GM12891 (cell line): ENCODE measurements around the gene DNER. TPM values are rescaled to one million over a fixed set of nuclear protein-coding genes. Genes with fewer than 3 reads are reported as not detected.
"Not testable (repeated sequence)": the region's sequence is repeated elsewhere in the genome, so short reads cannot be mapped to it uniquely, and the experiment has no call there.

Source experiments
- DNase-seq: peaks from one replicate; pipeline ENCODE4 v3.0.0; 2011; ENCODE audit warnings: low spot score; ENCODE audit not compliant: insufficient read length
- FAIRE-seq: peaks from 2 replicates; lab custom pipeline; 2011; peaks lifted over from hg19 to GRCh38; lab: Jason Lieb, UNC
- PAX5 ChIP-seq: IDR thresholded peaks from 2 replicates; pipeline ENCODE4 v1.6.1; 2011; ENCODE audit warnings: low read length, moderate library complexity, mild to moderate bottlenecking; ENCODE audit not compliant: insufficient read depth, severe bottlenecking
- POLR2A ChIP-seq: IDR thresholded peaks from 2 replicates; pipeline ENCODE4 v1.6.1; 2011; ENCODE audit warnings: low read depth, low read length, control low read depth
- POLR2AphosphoS5 ChIP-seq: IDR thresholded peaks from 2 replicates; pipeline ENCODE4 v1.6.1; 2011; ENCODE audit warnings: low read depth, low read length, control low read depth
- POU2F2 ChIP-seq: IDR thresholded peaks from 2 replicates; pipeline ENCODE4 v1.6.1; 2011; ENCODE audit warnings: low read depth, mild to moderate bottlenecking, control low read depth, low read length, moderate library complexity
- SPI1 ChIP-seq: IDR thresholded peaks from 2 replicates; pipeline ENCODE4 v1.6.1; 2011; ENCODE audit warnings: low read depth, low read length, control low read depth
- TAF1 ChIP-seq: IDR thresholded peaks from 2 replicates; pipeline ENCODE4 v1.6.1; 2011; ENCODE audit warnings: low read depth, low read length, control low read depth
- polyA plus RNA-seq: library from polyadenylated mRNA; unstranded; fragments of >200 nt; gene quantifications from one replicate; pipeline ENCODE4 v1.2.1, GENCODE V29; 2012; ENCODE audit warnings: low read depth, missing spikeins, inconsistent platforms; ENCODE audit not compliant: missing spikeins

The DNER gene, protein sequence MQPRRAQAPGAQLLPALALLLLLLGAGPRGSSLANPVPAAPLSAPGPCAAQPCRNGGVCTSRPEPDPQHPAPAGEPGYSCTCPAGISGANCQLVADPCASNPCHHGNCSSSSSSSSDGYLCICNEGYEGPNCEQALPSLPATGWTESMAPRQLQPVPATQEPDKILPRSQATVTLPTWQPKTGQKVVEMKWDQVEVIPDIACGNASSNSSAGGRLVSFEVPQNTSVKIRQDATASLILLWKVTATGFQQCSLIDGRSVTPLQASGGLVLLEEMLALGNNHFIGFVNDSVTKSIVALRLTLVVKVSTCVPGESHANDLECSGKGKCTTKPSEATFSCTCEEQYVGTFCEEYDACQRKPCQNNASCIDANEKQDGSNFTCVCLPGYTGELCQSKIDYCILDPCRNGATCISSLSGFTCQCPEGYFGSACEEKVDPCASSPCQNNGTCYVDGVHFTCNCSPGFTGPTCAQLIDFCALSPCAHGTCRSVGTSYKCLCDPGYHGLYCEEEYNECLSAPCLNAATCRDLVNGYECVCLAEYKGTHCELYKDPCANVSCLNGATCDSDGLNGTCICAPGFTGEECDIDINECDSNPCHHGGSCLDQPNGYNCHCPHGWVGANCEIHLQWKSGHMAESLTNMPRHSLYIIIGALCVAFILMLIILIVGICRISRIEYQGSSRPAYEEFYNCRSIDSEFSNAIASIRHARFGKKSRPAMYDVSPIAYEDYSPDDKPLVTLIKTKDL
- 0.03 TPM for polyA plus RNA-seq

DNA sequence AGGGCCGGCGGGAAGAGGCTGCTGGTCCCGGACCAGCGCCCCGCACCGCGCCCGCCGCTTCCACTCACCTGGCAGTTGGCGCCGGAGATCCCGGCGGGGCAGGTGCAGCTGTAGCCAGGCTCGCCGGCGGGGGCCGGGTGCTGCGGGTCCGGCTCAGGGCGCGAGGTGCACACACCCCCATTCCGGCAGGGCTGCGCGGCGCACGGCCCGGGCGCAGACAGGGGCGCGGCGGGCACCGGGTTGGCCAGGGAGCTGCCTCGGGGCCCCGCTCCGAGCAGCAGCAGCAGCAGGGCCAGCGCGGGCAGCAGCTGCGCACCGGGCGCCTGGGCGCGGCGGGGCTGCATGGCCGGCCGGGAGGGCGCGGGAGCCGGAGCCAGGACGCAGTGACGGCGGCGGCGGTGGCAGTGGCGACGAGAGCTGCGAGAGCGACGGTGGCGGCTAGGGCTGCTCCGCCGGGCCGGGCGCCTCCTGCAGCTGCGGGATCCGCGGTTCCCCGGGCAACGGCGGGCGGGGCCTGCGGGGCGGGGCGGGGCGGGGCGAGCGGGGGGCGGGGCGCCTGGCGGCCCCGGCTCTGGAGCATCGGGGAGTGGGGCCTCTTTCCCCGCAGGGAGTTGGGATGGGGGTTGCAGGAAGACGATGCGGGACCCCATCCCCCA is at the start of gene DNER:
Gene DNER, minus strand, starts transcription at position 476 of the 656 bp plus-strand sequence. Its CDS starts 132 bp downstream, at position 344.
- DNase-seq = peak; percentile 82
- no peak for TF ChIP-seq POLR2A
- TF ChIP-seq POLR2AphosphoS5 = no peak
- TF ChIP-seq POU2F2 = no peak
- TF ChIP-seq TAF1 = no peak
- no peak for TF ChIP-seq SPI1
- TF ChIP-seq PAX5 = no peak
- FAIRE-seq = no peak

DNA sequence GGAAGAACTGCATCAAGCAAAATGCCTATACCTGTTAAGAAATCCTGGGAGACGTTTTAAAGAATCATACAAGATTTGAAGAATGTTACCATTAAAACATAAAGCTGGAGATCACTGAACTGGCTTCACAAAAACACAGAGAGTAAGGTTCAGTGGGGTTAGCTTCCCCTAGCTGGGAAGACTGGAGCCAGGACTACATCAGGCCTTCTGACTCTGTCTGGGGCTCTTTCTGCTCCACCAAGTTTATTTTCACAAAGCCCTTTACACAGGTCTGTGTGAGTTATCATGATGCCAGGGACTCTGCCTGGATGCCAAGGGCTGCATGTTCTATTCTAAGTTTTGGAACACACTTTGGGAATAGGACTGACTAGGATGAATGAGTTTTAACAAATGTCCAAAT is 47.3 kb upstream of the DNER start:
- FAIRE-seq = no peak
- TF ChIP-seq POLR2AphosphoS5 = no peak
- no peak for TF ChIP-seq PAX5
- TF ChIP-seq SPI1 = no peak
- TF ChIP-seq POLR2A = no peak
- no peak for TF ChIP-seq POU2F2
- no peak for TF ChIP-seq TAF1
- DNase-seq = no peak

DNA sequence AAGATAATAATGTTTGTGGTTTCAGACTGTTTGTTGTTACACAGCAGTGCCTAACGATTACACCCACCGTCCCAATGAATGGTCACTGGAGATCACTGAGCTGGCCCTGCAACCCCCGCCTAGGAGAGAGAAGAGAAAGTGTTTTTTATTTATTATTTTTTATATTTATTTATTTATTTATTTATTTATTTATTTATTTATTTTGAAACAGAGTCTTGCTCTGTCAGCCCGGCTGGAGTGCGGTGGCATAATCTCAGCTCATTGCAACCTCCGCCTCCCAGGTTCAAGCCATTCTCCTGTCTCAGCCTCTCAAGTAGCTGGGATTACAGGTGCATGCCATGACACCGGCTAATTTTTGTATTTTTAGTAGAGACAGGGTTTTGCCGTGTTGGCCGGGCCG is 43.1 kb upstream of the DNER start:
- FAIRE-seq, DNase-seq: not testable (repeated sequence)

DNA sequence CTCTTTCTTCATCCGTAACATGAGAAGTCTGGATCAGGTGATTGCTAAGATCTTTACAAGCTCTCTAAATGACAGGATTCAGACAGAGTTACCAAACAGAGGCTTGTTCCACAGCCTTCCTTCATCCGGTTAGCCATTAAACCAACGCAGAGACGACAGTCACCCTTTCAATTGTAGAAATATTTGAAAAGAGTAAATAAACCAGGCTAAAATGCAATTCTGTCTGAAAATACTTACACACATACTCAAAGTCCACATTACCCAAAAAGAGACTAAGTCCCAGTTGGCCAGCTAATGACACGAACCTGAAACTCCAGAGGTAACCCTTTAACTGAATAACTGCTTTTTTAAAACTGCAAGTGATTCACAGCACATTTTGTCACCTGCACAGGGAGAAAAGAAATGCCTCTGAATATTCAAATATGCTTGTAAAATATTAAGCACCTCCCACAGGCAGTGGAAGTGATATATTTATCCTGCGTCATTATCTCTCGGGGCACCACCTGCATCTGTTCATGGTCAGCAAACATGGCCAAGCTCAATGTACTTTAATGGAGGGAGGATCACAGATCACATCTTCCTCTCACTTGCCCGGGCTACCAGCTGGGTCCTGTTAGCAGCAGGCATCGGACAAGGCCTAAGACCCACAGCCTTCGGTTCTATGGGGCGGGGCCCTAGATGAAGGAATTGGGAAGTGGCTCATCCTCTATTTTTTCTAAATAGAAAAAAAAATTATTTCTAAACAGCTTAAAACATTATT is 38.8 kb upstream of the DNER start:
- DNase-seq = no peak

DNA sequence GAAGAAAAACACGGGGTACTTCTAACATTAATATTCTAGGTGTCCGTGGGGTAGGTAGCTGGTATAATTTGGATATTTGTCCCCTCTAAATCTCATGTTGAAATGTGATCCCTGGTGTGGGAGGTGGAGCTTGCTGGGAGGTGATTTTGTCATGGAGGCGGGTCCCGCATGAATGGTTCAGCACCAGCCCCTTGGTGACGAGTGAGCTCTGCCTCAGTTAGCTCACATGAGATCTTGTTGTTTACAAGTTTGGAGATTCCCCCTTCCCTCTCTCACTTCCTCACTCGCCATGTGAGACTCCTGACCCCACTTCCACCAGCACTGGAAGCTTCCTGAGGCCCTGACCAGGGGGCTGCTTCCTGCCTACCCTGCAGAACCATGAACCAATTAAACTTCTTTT is 35.4 kb upstream of the DNER start:
- no peak for DNase-seq
- no peak for TF ChIP-seq PAX5
- TF ChIP-seq TAF1 = no peak
- no peak for TF ChIP-seq POLR2AphosphoS5
- no peak for TF ChIP-seq POLR2A
- no peak for TF ChIP-seq POU2F2
- TF ChIP-seq SPI1 = peak; percentile 37; the same call in 1 of the 2 replicates
- no peak for FAIRE-seq

More for the DNA sequence above, 38.8 kb upstream of the DNER start:
- FAIRE-seq = no peak
- no peak for TF ChIP-seq POU2F2
- TF ChIP-seq SPI1 = no peak
- TF ChIP-seq PAX5 = no peak
- no peak for TF ChIP-seq POLR2AphosphoS5
- no peak for TF ChIP-seq POLR2A
- TF ChIP-seq TAF1 = no peak

DNA sequence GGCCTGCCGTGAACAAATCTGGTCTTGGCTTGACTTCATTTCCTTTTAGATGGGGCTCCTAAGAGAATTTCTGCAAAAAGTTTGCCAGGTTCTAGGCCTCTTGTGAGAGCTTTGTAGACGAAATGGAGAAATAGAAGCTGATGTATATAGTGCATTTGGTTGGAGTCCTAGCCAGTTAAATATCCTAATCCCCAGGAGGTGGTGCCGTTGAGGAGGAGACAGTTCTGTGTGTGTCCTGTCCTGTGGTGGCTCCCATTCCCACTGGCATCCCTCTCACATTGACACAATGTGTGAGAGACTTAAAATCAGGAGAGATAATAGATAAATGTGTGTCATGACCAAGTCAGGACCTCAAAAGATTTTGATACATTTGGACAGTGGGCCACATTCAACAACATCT is 34.6 kb upstream of the DNER start:
- no peak for TF ChIP-seq TAF1
- no peak for TF ChIP-seq PAX5
- TF ChIP-seq POU2F2 = no peak
- no peak for TF ChIP-seq SPI1
- TF ChIP-seq POLR2A = no peak
- no peak for TF ChIP-seq POLR2AphosphoS5
- DNase-seq = no peak

DNA sequence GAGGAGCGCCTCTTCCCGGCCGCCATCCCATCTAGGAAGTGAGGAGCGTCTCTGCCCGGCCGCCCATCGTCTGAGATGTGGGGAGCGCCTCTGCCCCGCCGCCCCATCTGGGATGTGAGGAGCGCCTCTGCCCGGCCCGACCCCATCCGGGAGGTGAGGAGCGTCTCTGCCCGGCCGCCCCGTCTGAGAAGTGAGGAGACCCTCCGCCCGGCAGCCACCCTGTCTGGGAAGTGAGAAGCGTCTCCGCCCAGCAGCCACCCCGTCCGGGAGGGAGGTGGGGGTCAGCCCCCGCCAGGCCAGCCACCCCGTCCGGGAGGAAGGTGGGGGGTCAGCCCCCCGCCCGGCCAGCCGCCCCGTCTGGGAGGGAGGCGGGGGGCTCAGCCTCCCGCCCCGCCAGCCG is 28.3 kb upstream of the DNER start:
- not testable (repeated sequence) for FAIRE-seq, DNase-seq

More for the DNA sequence above, 34.6 kb upstream of the DNER start:
- FAIRE-seq = no peak

DNA sequence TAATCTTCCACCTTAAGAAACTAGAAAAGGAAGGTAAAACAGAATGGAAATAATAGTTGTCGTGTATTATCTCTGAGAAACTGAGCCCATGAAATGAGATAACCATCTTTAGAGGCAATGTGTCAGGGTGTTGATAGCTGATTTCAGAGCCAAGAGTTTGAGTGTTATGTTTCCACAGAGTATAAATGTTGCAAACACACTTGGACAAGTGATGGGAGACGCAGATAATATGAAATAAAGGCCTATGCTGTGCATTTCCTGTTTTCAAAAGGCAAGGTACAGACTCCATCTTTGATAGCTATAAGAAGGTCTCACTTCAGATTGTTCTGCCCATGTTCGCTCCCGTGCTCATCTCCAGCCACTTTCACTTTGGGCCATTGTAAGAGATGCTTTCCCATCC is 25.9 kb upstream of the DNER start:
- no peak for FAIRE-seq
- no peak for TF ChIP-seq PAX5
- TF ChIP-seq POU2F2 = no peak
- TF ChIP-seq TAF1 = no peak
- no peak for TF ChIP-seq POLR2A
- no peak for TF ChIP-seq SPI1
- no peak for DNase-seq

DNA sequence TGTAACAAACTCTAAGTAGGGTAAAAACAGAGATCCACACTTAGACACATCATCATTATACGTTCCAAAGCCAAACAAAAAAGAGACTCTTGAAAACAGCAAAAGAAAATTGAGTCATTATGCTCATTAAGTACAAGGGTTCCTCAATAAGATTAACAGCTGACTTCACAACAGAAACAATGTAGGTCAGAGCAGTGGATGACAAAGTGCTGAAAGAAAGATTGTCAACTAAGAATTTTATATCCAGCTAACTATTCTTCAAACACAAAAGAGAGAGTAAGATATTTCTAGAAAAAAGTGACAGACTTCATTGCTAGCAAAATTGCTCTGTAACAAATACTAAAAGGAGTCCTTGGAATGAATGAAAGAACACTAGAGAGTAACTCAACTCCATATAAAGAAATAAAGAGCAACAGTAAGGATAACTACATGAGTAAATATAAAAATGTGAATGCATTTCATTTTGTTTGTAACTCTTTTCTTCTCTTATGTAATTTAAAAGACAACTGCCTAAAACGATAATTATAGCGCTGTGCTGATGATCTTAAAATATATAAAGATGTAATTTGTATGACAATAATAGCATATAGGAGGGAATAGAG is 23.8 kb upstream of the DNER start:
- no peak for DNase-seq
- no peak for FAIRE-seq

More for the DNA sequence above, 23.8 kb upstream of the DNER start:
- no peak for TF ChIP-seq POLR2A
- TF ChIP-seq PAX5 = no peak
- no peak for TF ChIP-seq POLR2AphosphoS5
- TF ChIP-seq POU2F2 = no peak
- no peak for TF ChIP-seq SPI1
- no peak for TF ChIP-seq TAF1
